Measurements from ENCODE around the gene TALDO1.

DNA sequence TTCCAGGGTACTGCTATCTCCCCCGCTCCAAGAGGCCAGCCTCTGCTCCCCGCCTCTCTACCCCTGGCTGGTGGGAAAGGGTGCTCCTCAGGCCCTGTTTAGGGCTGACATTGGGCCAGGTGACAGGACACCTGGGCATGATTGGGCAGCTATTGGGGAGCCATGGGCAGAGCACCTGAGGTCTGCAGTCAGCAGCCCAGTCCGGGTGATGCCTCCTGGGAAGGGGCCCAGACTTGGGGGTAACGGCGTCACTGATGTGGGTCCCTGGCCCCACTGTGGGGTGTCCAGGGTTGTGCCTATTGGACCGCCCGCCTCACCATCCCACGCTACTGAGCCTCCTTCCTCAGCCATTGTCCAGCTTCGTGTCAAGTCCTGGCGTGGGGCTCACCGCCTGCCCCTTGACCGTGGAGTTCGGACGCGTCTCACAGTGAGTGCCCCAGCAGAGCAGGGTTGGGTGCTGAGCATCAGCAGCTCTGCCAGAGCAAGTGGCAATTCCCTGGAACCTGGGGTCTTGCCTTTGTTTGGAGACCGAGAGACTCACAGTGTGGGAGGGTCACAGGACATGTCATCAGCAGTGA is 32.8 kb downstream of the TALDO1 start:
- no peak for TF ChIP-seq GATA3 (IDR thresholded peaks at IDR 0.05; ENCODE audit: low read depth, low read length)
- no peak for TF ChIP-seq GATA2 (IDR thresholded peaks at IDR 0.05; ENCODE audit: low read depth, low read length)
